Measurements from ENCODE around the gene ZNF541. TPM values are rescaled to one million over a fixed set of nuclear protein-coding genes. Genes with fewer than 3 reads are reported as not detected.

The ZNF541 gene, protein sequence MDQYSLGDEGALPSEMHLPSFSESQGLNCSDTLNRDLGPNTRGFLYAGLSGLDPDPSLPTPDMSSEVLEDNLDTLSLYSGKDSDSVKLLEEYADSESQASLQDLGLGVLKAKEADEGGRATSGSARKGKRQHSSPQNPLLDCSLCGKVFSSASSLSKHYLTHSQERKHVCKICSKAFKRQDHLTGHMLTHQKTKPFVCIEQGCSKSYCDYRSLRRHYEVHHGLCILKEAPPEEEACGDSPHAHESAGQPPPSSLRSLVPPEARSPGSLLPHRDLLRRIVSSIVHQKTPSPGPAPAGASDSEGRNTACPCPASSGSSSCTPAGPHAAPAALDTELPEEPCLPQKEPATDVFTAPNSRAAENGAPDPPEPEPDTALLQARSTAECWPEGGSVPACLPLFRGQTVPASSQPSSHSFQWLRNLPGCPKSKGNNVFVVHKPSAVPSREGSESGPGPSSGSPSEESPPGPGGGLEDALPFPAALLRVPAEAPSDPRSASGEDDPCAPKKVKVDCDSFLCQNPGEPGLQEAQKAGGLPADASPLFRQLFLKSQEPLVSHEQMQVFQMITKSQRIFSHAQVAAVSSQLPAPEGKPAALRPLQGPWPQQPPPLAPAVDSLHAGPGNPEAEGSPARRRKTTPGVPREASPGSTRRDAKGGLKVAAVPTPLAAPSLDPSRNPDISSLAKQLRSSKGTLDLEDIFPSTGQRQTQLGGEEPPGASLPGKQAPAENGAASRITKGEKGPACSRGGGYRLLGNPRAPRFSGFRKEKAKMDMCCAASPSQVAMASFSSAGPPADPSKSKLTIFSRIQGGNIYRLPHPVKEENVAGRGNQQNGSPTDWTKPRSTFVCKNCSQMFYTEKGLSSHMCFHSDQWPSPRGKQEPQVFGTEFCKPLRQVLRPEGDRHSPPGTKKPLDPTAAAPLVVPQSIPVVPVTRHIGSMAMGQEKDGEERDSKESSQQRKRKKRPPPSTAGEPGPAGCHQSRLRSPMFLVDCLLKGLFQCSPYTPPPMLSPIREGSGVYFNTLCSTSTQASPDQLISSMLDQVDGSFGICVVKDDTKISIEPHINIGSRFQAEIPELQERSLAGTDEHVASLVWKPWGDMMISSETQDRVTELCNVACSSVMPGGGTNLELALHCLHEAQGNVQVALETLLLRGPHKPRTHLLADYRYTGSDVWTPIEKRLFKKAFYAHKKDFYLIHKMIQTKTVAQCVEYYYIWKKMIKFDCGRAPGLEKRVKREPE (N-terminal part only)
- 0.49 and 0.50 TPM in 2 replicates for total RNA-seq

DNA sequence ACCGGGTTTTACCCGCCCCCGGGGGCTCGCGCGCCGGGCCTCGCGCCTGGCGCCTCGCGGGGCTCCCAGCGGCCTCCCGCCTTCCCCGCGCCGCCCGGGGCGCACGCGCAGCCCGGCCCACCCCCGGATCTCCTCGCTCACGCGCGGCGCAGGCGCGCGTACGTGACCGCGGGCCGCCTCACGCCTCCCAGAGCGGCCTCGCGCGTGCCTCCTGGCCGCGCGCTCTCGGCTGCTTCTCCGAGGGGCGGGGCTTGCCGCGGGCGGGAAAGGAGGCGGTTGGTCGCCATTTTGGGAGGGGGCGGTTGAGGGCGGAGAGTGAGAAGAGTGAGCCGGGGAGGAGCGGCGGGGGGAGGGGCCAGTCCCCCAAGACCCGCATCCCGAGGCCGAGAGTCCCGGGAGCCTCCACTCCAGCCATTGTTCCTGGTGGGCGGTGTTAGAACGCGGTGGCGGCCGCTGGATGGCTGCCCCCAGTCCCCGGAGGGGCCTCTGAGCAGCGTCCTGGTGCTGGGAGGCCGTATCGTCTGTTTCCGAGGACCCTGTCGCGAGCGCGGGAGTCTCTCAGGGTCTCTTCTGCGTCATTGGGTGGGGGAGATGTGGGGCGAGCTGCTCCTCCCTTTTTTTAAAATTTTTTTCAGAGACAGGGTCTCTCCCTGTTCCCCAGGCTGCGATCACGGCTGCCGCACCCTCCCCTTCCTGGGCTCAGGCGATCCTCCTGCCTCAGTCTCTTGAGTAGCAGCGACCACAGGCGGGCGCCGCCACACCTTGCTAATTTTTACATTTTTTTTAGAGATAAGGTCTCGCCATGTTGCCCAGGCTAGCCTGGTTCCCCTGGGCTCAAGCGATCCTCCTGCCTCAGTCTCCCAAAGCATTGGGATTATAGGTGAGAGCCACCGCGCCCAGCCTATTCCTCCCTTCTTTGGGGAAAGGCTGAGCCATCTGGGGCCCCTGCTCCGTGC is at the start of gene ZNF541:
Gene ZNF541 (minus strand): TSS at position 78 of the 956 bp plus-strand sequence. CDS start 17,292 bp downstream, outside the sequence.

DNA sequence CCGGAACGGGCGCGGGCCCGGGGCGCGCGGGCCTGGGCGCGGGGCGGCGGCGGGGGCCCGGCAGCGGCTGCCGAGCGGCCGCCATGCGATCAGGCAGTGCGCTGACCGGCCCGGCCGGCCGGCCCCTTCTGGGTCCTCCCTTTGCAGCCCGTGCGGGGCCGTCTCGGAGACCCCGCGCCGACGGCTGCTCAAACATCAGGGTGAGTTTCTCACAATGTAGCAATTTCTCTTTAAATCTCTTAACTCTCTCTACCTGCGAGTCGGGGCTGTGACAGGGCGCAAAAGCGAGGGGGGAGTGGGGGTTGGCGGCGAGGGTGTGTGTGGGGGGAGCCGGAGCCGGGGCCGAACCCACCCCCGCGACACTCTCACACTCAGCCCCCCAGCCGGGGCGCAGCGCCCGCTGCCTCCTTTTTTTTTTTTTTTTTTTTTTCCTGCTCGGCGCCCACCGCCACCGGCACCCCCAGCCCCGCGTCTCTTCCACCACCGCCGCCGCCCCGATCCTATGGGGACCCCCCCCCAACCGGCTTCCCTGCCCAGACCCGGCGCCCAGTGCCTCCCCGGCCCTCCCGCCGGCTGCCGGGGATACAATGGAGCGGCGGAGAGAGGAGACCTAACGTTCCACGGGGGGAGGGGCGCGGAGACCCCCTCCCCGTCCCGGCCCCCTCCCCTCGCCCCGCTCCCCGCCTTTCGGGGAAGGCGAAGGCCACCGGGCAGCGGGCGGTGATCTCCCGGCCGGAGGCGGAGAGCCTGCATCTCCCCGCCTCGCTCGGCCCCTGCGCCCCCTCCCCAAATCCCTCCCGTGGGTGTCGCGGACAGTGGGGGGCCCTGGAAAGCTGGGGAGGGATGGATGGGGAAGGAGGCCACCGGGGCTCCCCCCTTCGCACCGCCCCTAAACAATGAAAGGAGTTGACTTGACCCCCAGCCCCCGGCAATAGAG is 36.3 kb upstream of the ZNF541 start, which contains the start of gene BICRA:
Gene BICRA (plus strand): TSS at position 166 of the 937 bp plus-strand sequence. CDS start 64,441 bp downstream, outside the sequence.

Other genes with a start within 250 kb of the ZNF541 start
- not detected in 2 replicates for gene C5AR2, start 241.0 kb downstream of the ZNF541 start, total RNA-seq
- 5.3 and 9.7 TPM in 2 replicates for gene DHX34, start 223.8 kb downstream of the ZNF541 start, total RNA-seq
- 0.13 and 0.65 TPM in 2 replicates for gene MEIS3, start 153.6 kb downstream of the ZNF541 start, total RNA-seq
- gene SLC8A2, start 101.3 kb downstream of the ZNF541 start, total RNA-seq, result not detected in 2 replicates
- gene KPTN, start 88.9 kb downstream of the ZNF541 start, total RNA-seq, result 2.6 and 6.4 TPM in 2 replicates
- 56.2 and 69.7 TPM in 2 replicates for gene NAPA, start 58.1 kb downstream of the ZNF541 start, total RNA-seq
- gene BICRA, start 36.0 kb upstream of the ZNF541 start, total RNA-seq, result 1.6 and 8.4 TPM in 2 replicates
- 130 and 252 TPM in 2 replicates for gene EHD2, start 140.3 kb upstream of the ZNF541 start, total RNA-seq
- gene NOP53, start 172.4 kb upstream of the ZNF541 start, total RNA-seq, result 63.7 and 73.7 TPM in 2 replicates
- 204 and 262 TPM in 2 replicates for gene SELENOW, start 205.6 kb upstream of the ZNF541 start, total RNA-seq
- gene TPRX1, start 231.4 kb upstream of the ZNF541 start, total RNA-seq, result not detected in 2 replicates
- gene CRX, start 248.8 kb upstream of the ZNF541 start, total RNA-seq, result under 0.01 TPM in 1 of 2 replicates, not detected in the other

Measured in bladder microvascular endothelial cell (primary cell).